ENCODE data around the gene TIAM2. TPM values are rescaled to one million over a fixed set of nuclear protein-coding genes. Genes with fewer than 3 reads are reported as not detected.

TIAM2 gene
- total RNA-seq, 2 donors from 2014 or later: 5.1 to 6.7 TPM

- H3K9me3 ChIP-seq: no peaks in the 10 kb centered on the region
- H3K4me1 ChIP-seq: no peaks in the 10 kb centered on the region
- no peak for DNase-seq
- H3K27me3 ChIP-seq: no peaks in the 10 kb centered on the region
- no peak overlapping the region for H3K4me3 ChIP-seq
- TF ChIP-seq CTCF (IDR thresholded peaks at IDR 0.05): no peak
- no peak overlapping the region for H3K9ac ChIP-seq (ENCODE audit: low read depth in 2 of 2, low read length in 2 of 2)
- no peaks in the 10 kb centered on the region for H3K36me3 ChIP-seq
- no peak overlapping the region for H3K27ac ChIP-seq
- intact Hi-C loops (cut with DNase I): no loop called here
These were observed 108.8 kb downstream of the TIAM2 start for GRCh38 chr6:155103816-155104366.

- Histone ChIP-seq H3K27me3 (no peaks in the 10 kb centered on the region), H3K27ac (no peak overlapping the region), H3K4me1 (no peaks in the 10 kb centered on the region), H3K4me3 (no peak overlapping the region), H3K9me3 (no peaks in the 10 kb centered on the region), H3K9ac (ENCODE audit: low read depth in 2 of 2, low read length in 2 of 2) (no peak overlapping the region), H3K36me3 (no peaks in the 10 kb centered on the region)
- no peak for TF ChIP-seq CTCF (IDR thresholded peaks at IDR 0.05)
- intact Hi-C loops (cut with DNase I): no loop called here
- no peak for DNase-seq
These were observed 111.5 kb downstream of the TIAM2 start for GRCh38 chr6:155106456-155107115.

GRCh38 chr6:155107432-155108069 is 112.4 kb downstream of the TIAM2 start:
- Histone ChIP-seq H3K4me1 (no peaks in the 10 kb centered on the region), H3K36me3 (no peaks in the 10 kb centered on the region), H3K9ac (ENCODE audit: low read depth in 2 of 2, low read length in 2 of 2) (no peak overlapping the region), H3K27me3 (no peaks in the 10 kb centered on the region), H3K9me3 (no peaks in the 10 kb centered on the region), H3K27ac (no peak overlapping the region), H3K4me3 (no peak overlapping the region)
- intact Hi-C loops (cut with DNase I): no loop called here
- DNase-seq: no peak
- no peak for TF ChIP-seq CTCF (IDR thresholded peaks at IDR 0.05)

- DNase-seq: no peak
- Histone ChIP-seq H3K27me3 (no peaks in the 10 kb centered on the region), H3K9ac (ENCODE audit: low read depth in 2 of 2, low read length in 2 of 2) (no peak overlapping the region), H3K36me3 (no peaks in the 10 kb centered on the region), H3K4me1 (no peaks in the 10 kb centered on the region), H3K27ac (no peak overlapping the region), H3K4me3 (no peak overlapping the region), H3K9me3 (no peaks in the 10 kb centered on the region)
- no peak for TF ChIP-seq CTCF (IDR thresholded peaks at IDR 0.05)
- intact Hi-C loops (cut with DNase I): no loop called here
These were observed 113.1 kb downstream of the TIAM2 start for GRCh38 chr6:155108070-155108820.

GRCh38 chr6:155110721-155111120 is 115.6 kb downstream of the TIAM2 start:
- Histone ChIP-seq H3K36me3 (no peaks in the 10 kb centered on the region), H3K9ac (ENCODE audit: low read depth in 2 of 2, low read length in 2 of 2) (no peak overlapping the region), H3K27ac (no peak overlapping the region), H3K4me3 (no peak overlapping the region), H3K27me3 (no peaks in the 10 kb centered on the region), H3K9me3 (no peaks in the 10 kb centered on the region), H3K4me1 (no peaks in the 10 kb centered on the region)
- TF ChIP-seq CTCF (IDR thresholded peaks at IDR 0.05): no peak
- intact Hi-C loops (cut with DNase I): no loop called here
- no peak for DNase-seq
